ENCODE results near the gene TNRC18.
A peak's percentile ranks its signal among the peaks of the same experiment; 100 is the strongest.

TNRC18 gene

DNA sequence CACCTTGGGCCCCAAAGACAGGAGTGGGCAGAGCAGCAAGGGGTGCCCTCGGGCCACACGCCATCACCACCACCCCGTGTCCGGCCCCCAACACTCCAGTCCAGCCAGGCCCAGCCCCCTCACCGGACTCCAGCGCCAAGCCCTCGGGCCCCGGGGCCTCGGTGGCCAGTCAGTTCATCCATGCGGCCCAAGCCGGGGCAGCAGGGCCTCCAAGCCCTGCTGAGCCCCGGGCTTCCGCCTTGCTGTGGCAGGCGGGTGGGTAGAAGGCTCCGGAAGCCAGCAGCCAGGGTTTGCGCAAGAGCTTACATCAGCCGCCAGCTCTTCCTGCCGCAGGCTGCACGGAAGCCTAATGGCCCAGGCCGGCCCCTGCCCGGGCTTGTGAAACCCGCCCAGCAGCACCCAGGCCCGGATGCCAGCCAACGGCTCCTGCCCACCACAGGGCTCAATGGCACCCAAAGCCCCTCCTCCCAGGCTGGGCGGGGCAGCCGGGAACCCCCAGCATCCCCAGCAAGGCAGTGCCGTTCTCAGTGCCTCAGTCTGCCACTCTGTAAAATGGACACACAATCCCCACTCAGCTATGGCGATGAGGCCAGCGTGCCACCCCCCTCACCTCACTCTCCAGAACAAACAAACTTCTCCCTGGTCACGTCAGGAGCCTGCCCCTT is 26.5 kb downstream of the TNRC18 start:
- DNase-seq = peak; percentile 96

DNA sequence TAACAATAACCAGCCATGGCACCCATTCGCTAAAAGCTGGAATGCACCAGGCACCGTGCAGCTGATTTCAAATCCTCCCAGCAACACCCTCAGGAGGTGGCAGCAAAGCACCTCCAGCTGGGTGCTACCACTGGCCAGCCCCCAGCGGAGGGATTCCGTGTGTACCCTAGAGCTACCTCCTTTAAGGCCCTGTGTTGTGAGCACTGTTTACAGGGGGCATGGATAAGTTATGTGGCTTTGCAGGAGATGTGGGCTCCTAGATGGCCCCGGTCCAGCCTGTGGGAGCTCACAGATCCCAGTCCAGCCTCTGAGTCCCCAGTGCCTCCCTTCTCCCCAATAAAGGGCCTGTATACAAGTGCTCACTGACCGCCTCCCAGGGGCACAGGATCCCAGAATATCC is 27.1 kb downstream of the TNRC18 start:
- DNase-seq = peak; percentile 65 to 71

DNA sequence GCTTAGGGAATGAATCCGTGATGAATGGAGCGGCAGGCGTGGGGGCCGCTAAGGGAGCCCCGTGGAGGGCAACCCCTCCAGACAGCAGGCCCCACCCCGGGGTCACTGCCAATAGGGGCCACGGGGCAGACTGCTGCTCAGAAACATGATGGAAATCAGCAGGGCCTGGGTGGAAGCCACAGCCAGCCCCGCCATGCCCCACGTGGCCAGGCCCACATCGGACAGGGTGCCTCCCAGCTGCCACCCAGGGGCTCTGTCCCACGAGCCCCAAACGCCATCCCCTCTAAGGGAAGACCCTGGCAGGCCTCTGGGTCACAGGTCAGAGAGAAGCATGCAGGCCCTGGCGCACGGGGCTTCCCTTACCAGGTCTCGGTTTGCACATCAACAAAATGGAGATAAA is 28.4 kb downstream of the TNRC18 start:
- DNase-seq = no peak

DNA sequence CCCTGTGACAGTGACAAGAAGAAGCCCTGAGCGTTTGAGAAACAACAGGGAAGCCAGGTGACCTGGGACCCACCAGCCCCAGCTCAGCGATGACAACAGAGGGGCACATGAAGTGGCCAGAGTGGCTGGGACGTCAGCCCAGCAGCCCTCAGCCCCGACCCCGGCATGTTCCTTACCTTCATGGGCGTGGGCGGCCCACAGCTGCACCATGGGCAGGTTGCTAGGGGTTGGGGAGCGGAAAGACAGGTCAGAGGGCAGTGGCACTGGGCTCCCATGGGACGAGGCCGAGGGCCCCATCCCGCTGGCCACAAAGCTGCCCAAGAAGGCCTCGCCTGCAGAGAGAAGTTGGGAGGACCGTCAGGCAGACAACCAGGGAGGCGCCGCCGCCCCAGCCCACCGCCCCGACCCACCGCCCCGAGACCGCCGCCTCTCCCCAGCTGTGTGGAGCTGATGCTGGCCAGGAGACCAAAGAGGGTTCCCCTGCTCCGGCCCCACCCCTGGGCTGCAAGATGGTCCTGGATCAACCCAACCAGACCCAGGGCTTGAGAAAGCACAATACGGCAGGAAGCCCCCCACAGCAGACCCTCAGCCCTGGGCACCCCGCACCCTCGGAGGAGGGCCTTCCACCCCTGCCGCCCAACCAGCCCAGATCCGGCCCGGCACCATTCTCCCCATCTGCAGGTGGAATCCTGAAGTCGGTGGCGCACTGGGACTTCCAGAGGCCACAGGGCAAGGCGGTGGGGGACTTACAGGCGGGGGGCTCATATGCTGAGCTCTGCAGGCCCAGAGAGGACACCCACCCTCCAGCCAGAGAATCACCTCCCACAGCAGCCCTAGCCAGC is 29.1 kb downstream of the TNRC18 start:
- no peak for DNase-seq

DNA sequence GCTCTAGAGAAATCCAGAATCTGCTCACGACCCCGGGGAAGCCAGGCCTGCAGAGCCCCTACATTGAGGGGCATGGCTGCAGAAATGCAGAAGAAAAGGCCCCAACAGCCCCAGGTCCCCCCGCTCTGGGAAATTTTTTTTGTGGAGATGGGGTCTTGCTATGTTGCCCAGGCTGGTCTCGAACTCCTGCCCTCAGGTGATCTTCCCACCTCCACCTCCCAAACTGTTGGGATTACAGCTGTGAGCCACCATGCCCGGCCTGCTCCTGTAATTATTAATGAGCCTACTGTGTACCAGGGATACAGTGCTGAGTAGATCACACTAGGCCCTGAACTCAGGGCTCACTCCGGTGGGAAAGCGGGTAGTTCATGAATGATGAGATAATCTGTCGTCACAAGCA is 29.9 kb downstream of the TNRC18 start:
- no peak for DNase-seq

DNA sequence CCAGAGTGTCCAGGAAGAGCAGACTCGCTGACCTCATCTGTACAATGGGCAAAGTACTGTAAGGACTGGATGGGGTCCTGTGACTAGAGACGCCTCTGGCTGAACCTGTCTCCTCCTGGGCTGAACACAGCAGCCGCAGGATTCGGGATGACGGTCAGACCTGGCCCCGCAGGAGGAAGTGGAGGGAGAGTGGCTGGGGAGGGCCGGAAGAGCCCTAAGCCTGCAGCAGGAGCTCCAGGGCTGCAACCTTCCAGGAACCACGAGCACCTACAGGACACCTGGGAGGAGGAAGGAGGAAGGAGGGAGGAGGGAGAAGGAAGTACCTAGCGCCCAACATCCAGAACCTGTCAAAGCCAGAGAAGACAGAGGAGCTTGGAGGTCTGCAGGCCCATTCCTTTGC is 30.3 kb downstream of the TNRC18 start:
- no peak for DNase-seq

DNA sequence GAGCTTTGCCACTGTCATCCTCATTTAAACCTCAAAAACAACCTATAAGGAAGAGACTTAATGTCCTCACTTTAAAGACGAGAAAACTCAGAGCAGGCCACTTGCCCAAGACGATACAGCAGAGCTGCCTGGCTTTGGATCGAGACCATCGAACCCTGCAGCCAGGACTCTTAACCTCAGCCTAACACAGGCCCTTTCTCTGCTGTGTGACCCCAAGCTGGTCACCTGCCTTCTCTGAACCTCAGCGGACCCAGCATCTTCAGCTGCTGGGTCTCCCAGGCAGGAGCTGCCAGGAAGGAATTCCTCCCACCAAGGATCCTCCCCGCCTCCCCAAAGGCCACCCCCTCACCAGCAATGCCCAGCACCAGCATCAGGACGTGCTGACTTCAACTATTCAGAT is 32.7 kb downstream of the TNRC18 start:
- no peak for DNase-seq

DNA sequence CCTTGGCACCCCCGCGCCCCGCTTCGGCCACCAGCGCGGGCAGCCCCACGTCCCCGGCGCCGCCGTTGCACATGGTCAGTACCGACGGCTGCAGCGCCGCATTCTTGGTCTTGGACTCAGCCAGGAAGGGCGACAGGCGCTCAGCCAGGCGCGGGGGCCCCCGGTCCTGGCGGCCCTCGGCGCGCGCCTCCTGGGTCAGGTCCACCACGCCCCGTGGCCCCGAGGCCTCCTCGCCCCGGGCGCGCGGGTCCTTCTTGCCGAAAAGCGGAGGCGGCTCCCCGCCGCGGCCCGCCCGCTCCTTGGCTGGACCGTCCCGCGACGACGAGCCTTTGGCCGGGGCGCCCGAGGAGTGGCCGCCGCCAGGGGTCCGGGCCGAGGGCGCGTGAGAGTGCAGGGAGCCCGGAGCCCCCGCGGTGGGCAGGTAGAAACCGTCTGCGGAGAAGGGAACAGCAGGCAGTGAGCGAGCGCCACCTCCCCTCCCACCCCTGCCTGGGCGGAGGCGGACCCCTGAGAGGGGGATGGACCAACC is 34.7 kb downstream of the TNRC18 start:
- DNase-seq = no peak

DNA sequence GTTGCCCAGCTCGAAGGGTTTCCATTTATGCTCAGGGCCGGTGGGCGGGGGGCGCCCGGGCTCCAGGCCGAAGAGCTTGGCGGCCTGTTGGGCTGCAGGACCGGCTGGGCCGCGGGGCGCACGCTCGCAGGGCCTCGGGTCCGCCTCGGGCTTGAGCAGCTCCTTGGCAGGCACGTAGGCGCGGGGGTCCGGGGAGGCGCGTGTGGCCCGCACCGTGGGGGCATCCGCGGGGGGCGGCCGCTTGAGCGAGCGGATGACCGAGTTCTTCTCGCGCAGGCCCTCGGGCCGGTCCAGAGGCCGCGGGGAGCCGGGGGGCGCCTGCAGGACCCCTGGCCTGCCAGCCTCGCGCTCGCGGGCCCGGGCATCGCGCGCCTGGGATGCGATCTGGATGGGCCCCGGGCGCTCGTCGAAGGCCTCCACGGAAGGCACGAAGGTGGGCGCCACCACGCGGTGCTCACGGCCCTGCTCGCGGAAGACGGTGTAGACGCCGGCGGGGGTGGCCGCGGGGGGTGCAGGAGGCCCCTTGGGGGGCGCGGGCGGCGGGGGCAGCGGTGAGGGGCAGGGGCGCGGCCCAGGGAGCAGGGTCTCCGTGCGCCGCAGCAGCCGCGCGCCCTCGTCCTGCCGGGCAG is 35.2 kb downstream of the TNRC18 start:
- no peak for DNase-seq

DNA sequence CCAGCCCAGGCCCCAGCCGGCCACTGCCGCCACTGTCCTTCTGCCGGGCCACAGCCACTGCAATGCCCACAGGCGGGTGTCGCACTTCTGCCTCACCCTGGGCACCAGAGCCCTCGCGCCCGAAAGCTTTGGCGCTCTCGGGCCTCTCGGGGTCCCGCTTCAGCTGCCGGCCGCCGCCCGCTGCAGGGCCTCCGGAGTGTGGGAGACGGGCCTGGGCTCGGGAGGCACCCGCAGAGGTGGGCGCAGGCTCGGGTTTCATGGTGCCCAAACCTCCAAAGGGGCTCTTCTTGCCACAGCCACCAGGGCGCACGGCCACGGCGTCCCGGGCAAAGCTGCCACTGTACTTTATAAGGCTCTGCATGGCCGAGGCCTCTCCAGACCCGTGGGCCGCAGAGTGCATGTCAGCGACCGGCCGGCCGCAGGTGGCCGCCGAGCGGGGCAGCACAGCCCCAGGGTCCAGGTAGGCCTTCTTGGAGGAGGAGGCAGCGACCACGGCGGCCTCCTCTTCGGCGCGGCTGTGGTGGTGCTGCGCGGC is 35.9 kb downstream of the TNRC18 start:
- DNase-seq = no peak

DNA sequence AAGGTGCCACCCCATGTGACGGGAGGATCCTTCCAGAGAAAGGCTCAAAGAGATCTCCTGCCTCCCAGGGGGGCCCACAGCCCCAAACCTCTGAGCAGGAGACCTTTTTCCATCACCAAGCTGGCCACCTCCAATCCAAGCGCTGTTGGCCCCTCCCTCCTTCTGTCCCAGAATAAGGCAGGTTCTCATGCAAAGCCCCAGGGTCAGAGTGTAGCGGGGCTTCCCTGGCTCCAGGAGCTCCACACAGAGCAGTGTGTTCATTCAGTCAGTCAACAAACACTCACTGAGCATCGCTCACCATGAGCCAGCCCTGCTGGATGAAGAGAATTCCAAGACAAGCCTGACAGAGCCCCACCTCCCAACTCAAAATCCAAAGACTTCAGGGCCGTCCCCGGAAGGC is 39.0 kb downstream of the TNRC18 start:
- no peak for DNase-seq

DNA sequence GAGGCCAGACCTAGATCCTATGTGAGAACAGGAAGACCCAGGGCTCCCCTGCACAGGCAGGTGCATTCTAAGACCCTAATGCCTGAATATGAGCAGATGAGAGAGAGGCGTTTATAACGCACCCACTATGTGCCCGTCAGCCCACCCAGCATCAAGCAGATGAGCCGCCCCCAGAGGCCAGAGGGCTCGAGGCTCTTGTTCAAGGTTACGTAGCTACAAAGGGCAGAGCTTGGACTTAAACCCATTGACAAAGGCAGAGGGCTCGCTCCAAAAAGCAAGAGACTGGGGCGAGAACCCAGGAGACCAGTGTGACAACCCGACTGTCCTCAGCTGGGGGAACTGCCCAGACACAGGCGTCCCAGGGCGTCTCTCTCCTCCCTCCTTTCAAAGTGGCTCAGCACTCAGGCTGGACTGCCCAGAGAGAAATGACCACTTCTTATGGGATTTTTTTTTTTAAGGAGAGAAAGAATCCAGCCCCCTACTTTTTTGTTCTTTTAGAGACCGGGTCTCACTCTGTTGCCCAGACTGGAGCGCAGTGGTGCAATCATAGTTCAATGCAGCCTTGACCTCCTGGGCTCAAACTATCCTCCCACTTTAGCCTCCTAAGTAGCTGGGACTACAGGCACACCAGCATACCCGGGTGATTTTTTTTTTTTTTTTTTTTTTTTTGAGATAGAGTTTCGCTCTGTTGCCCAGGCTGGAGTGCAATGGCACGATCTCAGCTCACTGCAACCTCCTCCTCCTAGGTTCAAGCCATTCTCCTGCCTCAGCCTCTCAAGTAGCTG is 40.1 kb downstream of the TNRC18 start:
- no peak for DNase-seq

DNA sequence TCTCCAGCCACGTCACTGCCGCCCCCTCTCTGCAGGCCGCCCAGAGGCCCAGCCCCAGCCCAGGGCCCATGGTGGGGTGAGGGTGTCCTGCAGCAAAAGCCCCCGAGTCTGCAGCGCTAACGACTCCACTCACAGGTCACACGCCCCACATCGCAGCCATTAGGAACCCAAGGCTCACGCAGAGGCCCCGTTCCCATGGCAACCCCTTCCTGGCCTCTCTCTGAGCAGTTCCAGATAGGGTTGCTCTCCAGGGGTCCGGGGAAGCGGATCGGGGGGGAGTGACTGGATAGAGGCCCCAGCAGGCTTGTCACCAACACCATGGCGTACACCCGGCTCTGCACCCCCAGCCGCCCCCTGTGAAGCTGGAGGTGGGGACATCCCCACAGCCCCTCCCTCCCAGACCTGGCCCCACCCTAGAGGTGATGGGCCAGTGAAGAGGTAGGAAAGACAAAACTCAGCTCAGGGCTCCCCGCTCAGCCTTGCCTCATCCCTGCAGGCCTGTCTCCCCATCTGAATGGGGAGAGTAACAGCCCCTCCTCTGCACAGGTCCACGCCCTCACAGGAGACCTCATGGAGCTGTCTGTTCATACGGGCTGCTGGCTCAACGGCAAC is 41.2 kb downstream of the TNRC18 start:
- DNase-seq = no peak

DNA sequence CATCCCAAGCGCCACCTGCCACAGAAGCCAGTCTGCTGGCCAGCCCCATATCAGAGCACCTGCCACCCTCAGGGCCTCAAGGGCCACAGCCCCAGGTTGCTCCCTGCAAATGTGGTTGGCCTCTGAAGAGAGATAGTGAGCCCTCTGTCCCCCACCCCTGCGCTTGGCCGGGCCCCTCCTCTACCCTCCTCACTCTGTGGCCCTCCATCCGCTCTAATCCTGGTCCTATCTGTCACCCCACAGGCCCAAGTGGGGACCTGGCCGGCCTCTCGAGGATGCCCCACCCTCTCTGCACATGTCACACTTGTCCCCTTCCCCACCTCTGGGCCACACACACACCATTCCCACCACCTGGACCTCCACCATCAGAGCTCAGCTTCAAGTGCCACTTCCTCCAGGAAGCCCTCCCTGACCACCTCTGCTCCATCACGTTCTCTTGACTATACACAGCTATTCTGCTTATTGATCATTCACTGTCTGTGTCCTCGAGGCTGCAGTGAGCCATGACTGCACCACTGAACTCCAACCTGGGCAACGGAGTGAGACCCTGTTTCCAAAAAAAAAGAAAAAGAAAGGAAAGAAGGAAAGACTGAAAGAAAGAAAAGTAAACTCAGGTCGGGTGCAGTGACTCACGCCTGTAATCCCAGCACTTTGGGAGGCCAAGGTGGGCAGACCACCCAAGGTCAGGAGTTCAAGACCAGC is 42.4 kb downstream of the TNRC18 start:
- DNase-seq = no peak

DNA sequence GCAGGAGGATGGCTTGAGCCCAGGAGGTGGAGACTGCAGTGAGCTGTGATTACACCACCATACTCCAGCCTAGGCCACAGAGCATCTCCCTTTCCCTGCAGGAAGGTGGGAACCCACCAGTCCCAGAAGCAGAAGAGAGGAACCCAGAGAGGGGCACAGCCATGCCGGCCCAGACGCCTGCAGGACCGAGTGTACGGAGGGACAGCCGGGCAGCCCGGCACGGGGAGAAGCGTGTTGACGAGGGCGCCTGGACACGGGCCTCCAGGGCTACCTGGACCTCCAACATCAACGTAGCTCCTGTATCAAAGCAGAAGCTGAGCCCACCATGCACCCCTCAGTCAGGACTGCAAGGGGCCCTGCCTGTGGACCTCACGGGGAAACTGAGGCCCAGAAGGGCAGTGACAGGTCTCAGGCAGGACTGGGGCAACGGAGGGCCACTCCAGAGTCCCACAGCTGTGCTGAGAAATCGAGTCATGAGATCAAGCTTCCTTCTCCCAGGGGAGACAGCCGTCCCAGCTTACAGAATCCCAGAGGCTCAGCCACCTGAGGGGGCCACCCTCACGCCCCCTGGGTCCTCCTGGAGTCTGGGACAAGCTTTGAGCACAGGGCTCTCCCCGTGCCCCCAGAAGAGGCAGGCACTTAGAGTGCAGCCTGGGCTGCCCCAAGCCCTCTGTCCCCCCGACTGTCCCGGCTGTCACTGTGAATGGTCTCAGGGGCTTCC is 43.1 kb downstream of the TNRC18 start:
- DNase-seq = no peak

DNA sequence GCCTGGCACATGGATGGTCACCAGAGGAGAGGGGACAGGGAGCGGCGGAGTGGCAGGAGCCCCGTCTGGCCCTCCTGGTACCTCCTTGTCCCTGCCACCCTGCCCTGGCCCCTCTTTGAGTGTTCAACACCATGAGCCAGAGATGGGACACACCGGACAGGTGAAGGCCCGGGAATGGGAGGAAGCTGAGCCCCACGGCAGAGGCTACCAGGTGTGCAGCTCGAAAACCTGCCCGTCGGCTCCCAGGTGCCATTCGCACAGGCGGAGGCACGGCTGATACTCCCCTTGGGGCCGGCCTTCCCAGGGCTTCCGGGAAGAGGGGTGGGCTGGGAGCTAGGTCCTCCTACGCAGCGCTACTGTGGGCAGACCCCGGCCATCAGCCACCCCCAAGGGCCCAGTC is 44.1 kb downstream of the TNRC18 start:
- DNase-seq = no peak

DNA sequence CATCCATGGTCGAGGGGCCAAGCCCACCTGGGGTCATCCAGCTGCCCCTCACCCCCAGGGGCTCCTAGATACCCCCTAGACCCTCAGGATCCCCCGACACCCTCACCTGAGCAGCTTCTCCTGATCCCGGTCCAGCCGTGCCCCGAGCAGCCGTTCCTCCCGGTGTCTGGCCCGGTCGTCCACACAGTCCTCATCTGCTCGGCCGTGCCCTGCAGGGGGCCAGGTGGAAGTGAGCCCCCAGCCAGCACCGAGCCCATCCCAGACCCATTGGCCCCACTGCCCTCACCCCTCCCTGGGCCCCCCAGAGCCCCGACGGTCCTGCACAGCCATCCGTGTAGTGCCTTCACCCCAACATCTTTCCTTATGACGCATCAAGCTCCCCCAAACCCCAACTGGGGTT is 45.8 kb downstream of the TNRC18 start:
- no peak for DNase-seq

DNA sequence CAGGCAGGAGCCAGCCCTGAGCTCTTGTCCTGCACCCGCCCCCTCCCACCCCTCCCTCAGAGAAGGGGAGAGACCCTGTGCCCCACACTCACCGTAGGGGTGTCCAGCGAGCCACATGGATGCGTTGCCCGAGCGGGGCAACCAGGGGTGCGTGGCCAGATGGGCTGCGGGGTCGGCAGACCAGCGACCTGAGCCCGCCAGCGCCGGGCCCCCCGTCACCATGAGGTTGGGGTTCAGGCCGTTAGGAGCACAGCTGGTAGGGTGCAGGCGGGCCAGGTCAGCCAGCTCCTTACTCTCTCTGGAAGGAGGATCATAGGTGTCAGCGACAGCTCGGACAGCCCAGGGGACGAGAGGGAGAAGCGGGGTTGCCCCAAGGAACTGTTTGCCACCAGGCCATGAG is 46.4 kb downstream of the TNRC18 start:
- DNase-seq = no peak

DNA sequence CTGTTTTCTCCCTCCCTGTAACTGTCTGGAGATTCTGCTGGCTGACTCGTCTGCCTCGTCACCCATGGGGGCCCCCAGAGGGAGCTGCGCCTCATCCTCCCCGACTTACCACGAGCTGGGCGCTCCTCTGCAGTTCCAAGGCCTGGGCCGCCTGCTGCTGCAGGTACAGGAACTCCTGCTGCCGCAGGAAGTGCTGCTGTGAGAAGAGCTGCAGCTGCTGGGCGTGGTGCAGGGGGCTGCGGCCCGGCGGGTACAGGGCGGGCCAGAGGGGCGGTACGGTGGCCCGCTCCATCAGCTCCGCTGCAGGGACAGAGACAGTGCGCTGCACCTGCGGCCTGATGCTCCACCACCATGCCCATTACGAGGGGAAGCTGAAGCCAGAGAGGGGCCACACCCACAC is 47.7 kb downstream of the TNRC18 start:
- DNase-seq = peak in 1 of 2 donors; percentile 29

DNA sequence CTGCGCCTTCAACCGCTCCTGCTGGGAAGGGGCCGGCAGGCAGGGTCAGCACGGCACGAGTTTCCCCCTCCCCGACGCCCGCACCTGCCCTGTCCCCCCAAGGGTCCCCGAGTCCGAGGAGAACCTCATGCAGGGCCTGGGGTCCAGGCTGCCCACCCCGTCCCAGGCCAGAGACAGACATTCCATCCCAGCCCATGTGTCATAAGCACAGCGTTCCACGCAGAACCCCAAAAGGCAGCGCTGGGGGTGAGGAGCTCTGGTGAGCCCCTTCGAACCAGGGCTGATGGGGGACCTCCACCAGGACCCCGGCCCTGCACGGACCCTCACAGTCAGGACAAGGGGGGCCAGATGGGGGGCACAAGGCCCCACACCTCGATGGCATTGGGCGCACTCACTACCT is 49.2 kb downstream of the TNRC18 start:
- DNase-seq = no peak

DNA sequence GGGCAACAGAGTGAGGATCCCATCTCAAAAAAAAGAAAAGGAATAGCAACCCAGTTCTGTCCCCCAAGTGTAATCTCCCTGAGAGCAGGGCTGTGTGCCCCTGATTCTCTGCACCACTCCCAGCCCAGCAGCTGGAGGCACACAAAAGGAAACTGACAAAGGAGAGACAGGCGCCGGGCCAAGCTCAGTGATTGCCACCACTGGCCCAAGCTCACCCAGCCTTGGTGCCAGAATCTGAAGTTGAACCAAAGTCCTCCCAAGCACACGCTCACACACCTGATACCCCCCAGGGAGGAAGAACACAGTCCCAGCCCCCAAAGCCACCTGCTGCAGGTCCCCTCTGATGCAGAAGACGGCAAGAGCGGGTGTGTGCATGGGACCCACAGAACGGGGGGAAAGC is 50.3 kb downstream of the TNRC18 start:
- no peak for DNase-seq
